Naive thymus-derived CD4-positive, alpha-beta T cell (primary cell): ENCODE data around the gene LBH. TPM values are rescaled to one million over a fixed set of nuclear protein-coding genes. Genes with fewer than 3 reads are reported as not detected.
A peak's percentile ranks its signal among the peaks of the same experiment; 100 is the strongest.

Experiments
- ATAC-seq: fragments of 150-1000 bp; cut with Tn5 transposase; 2 replicates; pipeline ENCODE4 v1.10.0; 2021; ENCODE audit warnings: mild to moderate bottlenecking, moderate library complexity
- CTCF ChIA-PET: fragments of 350-600 bp; sonication (Branson Sonifier 250); formaldehyde crosslinking; loops from one replicate; lab custom pipeline; 2021; ENCODE audit warnings: antibody characterized with exemption; lab: Charles Lee
- POLR2A ChIA-PET: fragments of 350-600 bp; sonication (Branson Sonifier 250); formaldehyde crosslinking; loops from one replicate; lab custom pipeline; 2021; ENCODE audit warnings: antibody characterized with exemption, inconsistent platforms; lab: Charles Lee
- DNase-seq, 9 donors: peaks; one replicate each; pipeline versions ENCODE4 v3.0.0 to v3.0.0-alpha.2; 2020 to 2022; ENCODE audit warnings: mixed read lengths in 1 of 9
- H3K27ac ChIP-seq: one replicate; pipeline ENCODE4 v1.7.0; 2013; ENCODE audit warnings: mild to moderate bottlenecking, low read depth, low read length, moderate library complexity
- H3K27me3 ChIP-seq, 2 donors: one replicate each; pipeline ENCODE4 v1.7.0; 2013; ENCODE audit warnings: low read length in 2 of 2, mild to moderate bottlenecking in 2 of 2, moderate library complexity in 2 of 2; ENCODE audit not compliant: control insufficient read depth in 2 of 2, insufficient read depth in 2 of 2
- H3K36me3 ChIP-seq, 3 experiments: 1 replicate in 2 of 3; 2 replicates in 1 of 3; pipeline ENCODE4 v1.7.0; 2013; ENCODE audit warnings: low read length in 3 of 3, mild to moderate bottlenecking in 3 of 3, moderate library complexity in 1 of 3; ENCODE audit not compliant: insufficient read depth in 3 of 3, control insufficient read depth in 2 of 3
- H3K4me1 ChIP-seq, 2 donors: one replicate each; pipeline ENCODE4 v1.7.0; 2013; ENCODE audit warnings: low read length in 2 of 2, mild to moderate bottlenecking in 2 of 2, moderate library complexity in 1 of 2; ENCODE audit not compliant: control insufficient read depth in 2 of 2, insufficient read depth in 2 of 2
- H3K4me3 ChIP-seq: 2 replicates; pipeline ENCODE4 v1.7.0; 2013; ENCODE audit warnings: mild to moderate bottlenecking, low read length
- H3K9me3 ChIP-seq, 3 experiments: 1 replicate in 2 of 3; 2 replicates in 1 of 3; pipeline ENCODE4 v1.7.0; 2013; ENCODE audit warnings: low read length in 3 of 3; ENCODE audit not compliant: control insufficient read depth in 2 of 3
- H3K27ac Mint-ChIP-seq, 9 donors: one replicate each; pipeline ENCODE4 v1.8.0; 2020 to 2022; ENCODE audit warnings: mixed read lengths in 9 of 9, mild to moderate bottlenecking in 8 of 9, moderate library complexity in 5 of 9, inconsistent platforms in 2 of 9
- H3K27me3 Mint-ChIP-seq, 5 donors: one replicate each; pipeline ENCODE4 v1.8.0; 2021 to 2022; ENCODE audit warnings: mixed read lengths in 5 of 5, mild to moderate bottlenecking in 1 of 5
- H3K36me3 Mint-ChIP-seq, 5 donors: one replicate each; pipeline ENCODE4 v1.8.0; 2020 to 2022; ENCODE audit warnings: mixed read lengths in 5 of 5, mild to moderate bottlenecking in 3 of 5, inconsistent platforms in 1 of 5
- H3K4me1 Mint-ChIP-seq, 7 donors: one replicate each; pipeline ENCODE4 v1.8.0; 2020 to 2022; ENCODE audit warnings: mixed read lengths in 7 of 7, mild to moderate bottlenecking in 3 of 7, inconsistent platforms in 1 of 7
- H3K4me3 Mint-ChIP-seq, 10 donors: one replicate each; pipeline ENCODE4 v1.8.0; 2020 to 2022; ENCODE audit warnings: mild to moderate bottlenecking in 10 of 10, mixed read lengths in 10 of 10, moderate library complexity in 6 of 10, inconsistent platforms in 2 of 10
- H3K9me3 Mint-ChIP-seq, 11 donors: one replicate each; pipeline ENCODE4 v1.8.0; 2020 to 2022; ENCODE audit warnings: mixed read lengths in 11 of 11, mild to moderate bottlenecking in 4 of 11, inconsistent platforms in 1 of 11, moderate library complexity in 1 of 11
- intact Hi-C, 2 donors: fragments of 100-400 bp; cut with micrococcal nuclease; formaldehyde crosslinking; loops; one replicate each; pipeline ENCODE4 v1.15.1; 2023
- polyA plus RNA-seq, 2 donors: library from polyadenylated mRNA; unstranded; fragments of 300-500 nt; fragmentation: Illumina TruSeq; gene quantifications; one replicate each; pipeline ENCODE4 v1.2.3, GENCODE V29; 2021
- total RNA-seq, 6 experiments: library from RNA in 5 of 6; stranded (reverse) in 5 of 6; gene quantifications; 1 replicate in 5 of 6; 2 replicates in 1 of 6; pipeline ENCODE4 v1.2.3 and lab custom pipeline; 2021 to 2026

Gene LBH
- total and polyA plus RNA-seq, 7 experiments from 2014 or later = 146 to 517 (median 269) TPM

- POLR2A ChIA-PET = interaction anchor here (0.5 to 12.8 kb wide), 24 partner anchors 10 to 502 kb away, joined by 3 to 353 read pairs (median 6); partner anchors contain the start of genes LBH, LCLAT1 and YPEL5
These were observed 22.1 kb upstream of the LBH start for GRCh38 chr2:30209227-30209626.

DNA sequence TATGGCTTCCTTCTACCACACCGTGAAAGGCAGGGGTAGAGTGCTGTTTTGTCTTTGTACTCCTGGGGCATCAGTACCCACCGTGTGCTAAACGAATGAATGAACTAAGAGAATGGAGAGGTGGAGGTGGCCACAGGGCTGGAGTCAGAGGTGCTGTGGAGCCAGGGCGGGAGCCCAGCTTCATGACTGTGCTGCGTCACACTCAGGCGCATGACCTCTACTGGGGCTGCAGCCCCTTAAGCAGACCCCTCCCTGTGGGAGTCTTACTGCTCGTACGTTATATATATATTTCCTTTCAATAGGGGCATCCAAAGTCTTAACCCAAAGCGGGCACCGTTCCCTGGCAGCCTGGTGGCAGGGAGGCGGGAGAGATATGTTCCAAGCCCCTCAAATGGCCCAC, 18.0 kb upstream of the LBH start:
- peaks cover 14 to 43% (median 30%) of the 10 kb centered on the region in 7 donors for H3K4me1 Mint-ChIP-seq
- no peaks in the 10 kb centered on the region for H3K27me3 ChIP-seq
- DNase-seq (no peak), ATAC-seq (no peak)
- no peak overlapping the region for H3K27ac Mint-ChIP-seq
- no peaks in the 10 kb centered on the region for H3K9me3 Mint-ChIP-seq
- peaks cover 8 to 19% of the 10 kb centered on the region in 2 donors for H3K4me1 ChIP-seq
- peaks cover 0 to 4% (median 0%) of the 10 kb centered on the region in 5 donors for H3K36me3 Mint-ChIP-seq
- no peaks in the 10 kb centered on the region for H3K36me3 ChIP-seq
- POLR2A ChIA-PET = interaction anchor here (1.0 to 12.8 kb wide), 2 partner anchors 17 to 47 kb away, joined by 3 to 353 read pairs; partner anchors contain the start of gene LBH
- no peak overlapping the region for H3K27ac ChIP-seq
- H3K9me3 ChIP-seq = no peaks in the 10 kb centered on the region
- H3K27me3 Mint-ChIP-seq = no peaks in the 10 kb centered on the region
- H3K4me3 ChIP-seq = no peak overlapping the region
- CTCF ChIA-PET = interaction anchor here (0.7 to 9.8 kb wide), 5 partner anchors 10 to 496 kb away, joined by 3 to 189 read pairs (median 3); no protein-coding TSS in a partner anchor
- intact Hi-C loops = no loop called here
- H3K4me3 Mint-ChIP-seq = no peak overlapping the region

More at GRCh38 chr2:30209227-30209626, 22.1 kb upstream of the LBH start:
- Histone ChIP-seq H3K27me3 (no peaks in the 10 kb centered on the region), H3K4me1 (peaks cover 8 to 33% of the 10 kb centered on the region in 2 donors), H3K9me3 (no peaks in the 10 kb centered on the region), H3K36me3 (no peaks in the 10 kb centered on the region), H3K27ac (peak overlapping the region; percentile 25), H3K4me3 (no peak overlapping the region)
- CTCF ChIA-PET = interaction anchor here (0.6 to 9.8 kb wide), 26 partner anchors 8 to 500 kb away, joined by 3 to 220 read pairs (median 5); partner anchors contain the start of genes LBH and LCLAT1
- Mint-ChIP-seq H3K27ac (peak overlapping the region; percentile 75 to 95 (median 88)), H3K36me3 (no peaks in the 10 kb centered on the region), H3K9me3 (no peaks in the 10 kb centered on the region), H3K4me1 (peaks cover 14 to 48% (median 38%) of the 10 kb centered on the region in 7 donors), H3K27me3 (peaks cover 0 to 7% (median 0%) of the 10 kb centered on the region in 5 donors), H3K4me3 (peak overlapping the region; percentile 8 to 80 (median 64))
- intact Hi-C loops = loop anchor here (1.0 to 2.0 kb wide), 9 partner anchors 16 to 498 kb away; partner anchors contain the start of genes LBH (in 1 of the 2) and LCLAT1 (in 1 of the 2)
- DNase-seq (peak in 6 of 9 donors; percentile 47 to 70 (median 57)), ATAC-seq (peak; percentile 81)

DNA sequence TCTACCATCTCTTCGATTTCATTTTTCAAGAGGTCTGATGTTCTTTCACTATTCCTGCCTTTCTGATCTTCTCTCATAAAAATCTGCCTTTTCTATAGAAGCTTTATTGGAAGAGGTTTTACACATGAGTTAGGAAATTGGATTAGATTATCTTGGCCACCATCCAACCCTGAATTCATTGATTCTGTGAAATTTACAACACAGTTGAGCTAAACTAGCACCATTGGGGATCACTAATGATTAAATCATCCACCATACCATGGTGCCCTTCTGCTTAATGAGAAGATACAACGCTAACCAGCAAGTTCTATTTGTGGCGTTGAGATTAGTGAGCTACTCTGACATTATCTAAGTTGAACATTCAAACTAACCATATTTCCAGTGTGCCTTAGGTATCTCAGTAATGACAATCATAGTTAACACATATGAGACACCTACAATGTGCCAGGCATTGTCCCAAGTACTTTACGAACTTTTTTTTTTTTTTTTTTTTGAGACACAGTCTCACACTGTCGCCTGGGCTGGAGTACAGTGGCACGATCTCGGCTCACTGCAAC, 17.3 kb upstream of the LBH start:
- Histone ChIP-seq H3K36me3 (no peaks in the 10 kb centered on the region), H3K4me1 (peaks cover 2 to 13% of the 10 kb centered on the region in 2 donors), H3K9me3 (no peaks in the 10 kb centered on the region), H3K4me3 (no peak overlapping the region), H3K27ac (no peak overlapping the region), H3K27me3 (no peaks in the 10 kb centered on the region)
- ChIA-PET POLR2A (interaction anchor here (0.6 to 12.8 kb wide), 3 partner anchors 16 to 430 kb away, joined by 3 to 353 read pairs (median 4); partner anchors contain the start of gene LBH), CTCF (interaction anchor here (0.7 to 9.8 kb wide), 6 partner anchors 9 to 495 kb away, joined by 3 to 189 read pairs (median 4); no protein-coding TSS in a partner anchor)
- Mint-ChIP-seq H3K9me3 (no peaks in the 10 kb centered on the region), H3K27ac (no peak overlapping the region), H3K36me3 (peaks cover 0 to 4% (median 0%) of the 10 kb centered on the region in 5 donors), H3K27me3 (no peaks in the 10 kb centered on the region), H3K4me3 (no peak overlapping the region), H3K4me1 (peaks cover 9 to 37% (median 25%) of the 10 kb centered on the region in 7 donors)
- intact Hi-C loops = no loop called here
- DNase-seq = no peak
- ATAC-seq = no peak

GRCh38 chr2:30216157-30216556, 15.2 kb upstream of the LBH start:
- no peaks in the 10 kb centered on the region for H3K27me3 Mint-ChIP-seq
- POLR2A ChIA-PET = interaction anchor here (1.8 to 15.8 kb wide), 2 partner anchors 11 to 19 kb away, joined by 8 to 210 read pairs; partner anchors contain the start of gene LBH
- no peak for ATAC-seq

DNA sequence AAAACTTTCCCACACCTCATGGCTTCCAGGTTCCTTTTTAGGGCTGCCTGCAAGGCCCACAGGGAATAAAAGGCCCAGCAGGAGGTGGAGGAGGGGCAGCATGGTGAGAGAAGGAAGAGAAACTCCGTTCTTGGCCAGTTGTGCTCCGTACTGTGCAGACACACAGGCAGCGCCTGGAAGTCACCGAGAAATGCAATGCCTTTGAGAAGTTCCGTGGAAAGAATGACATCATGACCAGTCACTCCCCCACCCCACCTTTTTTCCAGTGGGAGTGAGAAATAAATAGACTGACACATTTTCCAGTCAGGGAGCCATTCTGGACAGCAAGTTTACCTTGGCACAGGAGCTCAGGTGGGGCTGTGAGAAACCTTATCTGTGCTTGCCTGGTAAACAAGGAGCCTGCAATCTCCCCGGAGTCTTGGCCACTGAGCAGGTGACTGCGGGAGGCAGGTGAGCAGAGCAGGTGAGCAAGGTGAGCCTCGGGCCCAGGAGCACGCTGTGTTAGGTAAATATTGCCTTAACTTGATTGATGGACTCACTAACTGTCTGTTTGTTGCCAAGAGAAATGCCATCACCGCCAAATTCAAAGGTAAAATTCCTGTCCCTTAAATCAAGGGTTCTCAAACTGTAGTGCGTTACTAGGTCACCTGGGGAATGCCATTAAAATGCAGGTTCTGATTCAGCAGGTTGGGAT, 13.5 kb upstream of the LBH start:
- H3K4me3 ChIP-seq = no peak overlapping the region
- no peaks in the 10 kb centered on the region for H3K36me3 ChIP-seq
- Mint-ChIP-seq H3K27ac (no peak overlapping the region), H3K4me1 (peaks cover 7 to 29% (median 24%) of the 10 kb centered on the region in 7 donors), H3K27me3 (no peaks in the 10 kb centered on the region), H3K4me3 (no peak overlapping the region), H3K9me3 (no peaks in the 10 kb centered on the region), H3K36me3 (peaks cover 0 to 4% (median 0%) of the 10 kb centered on the region in 5 donors)
- no peak overlapping the region for H3K27ac ChIP-seq
- ChIA-PET CTCF (interaction anchor here (0.6 to 1.4 kb wide), 4 partner anchors 9 to 488 kb away, joined by 3 to 5 read pairs (median 3); no protein-coding TSS in a partner anchor), POLR2A (interaction anchor here (1.8 to 15.8 kb wide), 2 partner anchors 9 to 17 kb away, joined by 8 to 210 read pairs; partner anchors contain the start of gene LBH)
- DNase-seq (no peak), ATAC-seq (no peak)
- H3K4me1 ChIP-seq = peaks cover 4 to 13% of the 10 kb centered on the region in 2 donors
- H3K9me3 ChIP-seq = no peaks in the 10 kb centered on the region
- H3K27me3 ChIP-seq = no peaks in the 10 kb centered on the region
- intact Hi-C loops = no loop called here

More at GRCh38 chr2:30216157-30216556, 15.2 kb upstream of the LBH start:
- H3K27ac ChIP-seq = no peak overlapping the region
- H3K9me3 Mint-ChIP-seq = no peaks in the 10 kb centered on the region
- intact Hi-C loops = no loop called here
- no peaks in the 10 kb centered on the region for H3K4me1 ChIP-seq
- no peak overlapping the region for H3K4me3 Mint-ChIP-seq
- H3K27me3 ChIP-seq = no peaks in the 10 kb centered on the region
- no peak for DNase-seq
- CTCF ChIA-PET = interaction anchor here (1.0 to 1.4 kb wide), 3 partner anchors 11 to 495 kb away, joined by 3 to 5 read pairs (median 3); no protein-coding TSS in a partner anchor
- H3K4me3 ChIP-seq = no peak overlapping the region
- no peaks in the 10 kb centered on the region for H3K9me3 ChIP-seq
- peaks cover 0 to 4% (median 0%) of the 10 kb centered on the region in 5 donors for H3K36me3 Mint-ChIP-seq
- peak overlapping the region in 1 of 9 donors; percentile 2 for H3K27ac Mint-ChIP-seq
- no peaks in the 10 kb centered on the region for H3K36me3 ChIP-seq
- peaks cover 2 to 23% (median 15%) of the 10 kb centered on the region in 7 donors for H3K4me1 Mint-ChIP-seq

GRCh38 chr2:30218338-30218713, 13.0 kb upstream of the LBH start:
- H3K9me3 ChIP-seq = no peaks in the 10 kb centered on the region
- no peak for DNase-seq
- H3K27me3 ChIP-seq = no peaks in the 10 kb centered on the region
- H3K4me1 ChIP-seq = peaks cover 10 to 19% of the 10 kb centered on the region in 2 donors
- no peak for ATAC-seq
- H3K4me3 ChIP-seq = no peak overlapping the region
- no peaks in the 10 kb centered on the region for H3K36me3 ChIP-seq
- CTCF ChIA-PET = interaction anchor here (0.5 to 1.3 kb wide), 3 partner anchors 32 to 494 kb away, joined by 3 to 5 read pairs (median 4); no protein-coding TSS in a partner anchor
- H3K27me3 Mint-ChIP-seq = no peaks in the 10 kb centered on the region
- intact Hi-C loops = no loop called here
- peaks cover 13 to 32% (median 26%) of the 10 kb centered on the region in 7 donors for H3K4me1 Mint-ChIP-seq
- no peak overlapping the region for H3K27ac Mint-ChIP-seq
- H3K36me3 Mint-ChIP-seq = peaks cover 0 to 4% (median 0%) of the 10 kb centered on the region in 5 donors
- H3K9me3 Mint-ChIP-seq = no peaks in the 10 kb centered on the region
- H3K27ac ChIP-seq = no peak overlapping the region
- POLR2A ChIA-PET = interaction anchor here (0.5 to 15.8 kb wide), 3 partner anchors 9 to 424 kb away, joined by 5 to 210 read pairs (median 7); partner anchors contain the start of gene LBH
- no peak overlapping the region for H3K4me3 Mint-ChIP-seq
